ENCODE measurements around the gene HTT-AS. TPM values are rescaled to one million over a fixed set of nuclear protein-coding genes. Genes with fewer than 3 reads are reported as not detected.
A peak's percentile ranks its signal among the peaks of the same experiment; 100 is the strongest.

The HTT-AS gene
- total and polyA plus RNA-seq, 2 of the 13 experiments (the other 11 are each of a cell fraction or from before 2014, with no cell fraction given): not detected

DNA sequence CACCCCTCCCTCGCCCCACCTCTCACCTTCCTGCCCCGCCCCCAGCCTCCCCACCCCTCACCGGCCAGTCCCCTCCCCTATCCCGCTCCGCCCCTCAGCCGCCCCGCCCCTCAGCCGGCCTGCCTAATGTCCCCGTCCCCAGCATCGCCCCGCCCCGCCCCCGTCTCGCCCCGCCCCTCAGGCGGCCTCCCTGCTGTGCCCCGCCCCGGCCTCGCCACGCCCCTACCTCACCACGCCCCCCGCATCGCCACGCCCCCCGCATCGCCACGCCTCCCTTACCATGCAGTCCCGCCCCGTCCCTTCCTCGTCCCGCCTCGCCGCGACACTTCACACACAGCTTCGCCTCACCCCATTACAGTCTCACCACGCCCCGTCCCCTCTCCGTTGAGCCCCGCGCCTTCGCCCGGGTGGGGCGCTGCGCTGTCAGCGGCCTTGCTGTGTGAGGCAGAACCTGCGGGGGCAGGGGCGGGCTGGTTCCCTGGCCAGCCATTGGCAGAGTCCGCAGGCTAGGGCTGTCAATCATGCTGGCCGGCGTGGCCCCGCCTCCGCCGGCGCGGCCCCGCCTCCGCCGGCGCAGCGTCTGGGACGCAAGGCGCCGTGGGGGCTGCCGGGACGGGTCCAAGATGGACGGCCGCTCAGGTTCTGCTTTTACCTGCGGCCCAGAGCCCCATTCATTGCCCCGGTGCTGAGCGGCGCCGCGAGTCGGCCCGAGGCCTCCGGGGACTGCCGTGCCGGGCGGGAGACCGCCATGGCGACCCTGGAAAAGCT, at the start of gene HTT-AS, which contains the start of gene HTT (continued):
- 0 out of 2 replicates have a peak, but pooled peaks have one; percentile 52 for TF ChIP-seq ZBTB2 (CRISPR knock-in tag; IDR thresholded peaks at IDR 0.05; ENCODE audit: low read depth)
- no peak; the same call in 1 of the 2 replicates for TF ChIP-seq SMAD1 (CRISPR knock-in tag; IDR thresholded peaks at IDR 0.05; ENCODE audit: borderline replicate concordance, low read depth)
- no peak for TF ChIP-seq KAT2B (IDR thresholded peaks at IDR 0.05; ENCODE audit: borderline replicate concordance, low read depth, low read length)
- no peak for TF ChIP-seq TRAFD1 (CRISPR knock-in tag; IDR thresholded peaks at IDR 0.05; ENCODE audit: borderline replicate concordance)
- TF ChIP-seq MEIS1 (CRISPR knock-in tag; IDR thresholded peaks at IDR 0.05; ENCODE audit: borderline replicate concordance): 0 out of 2 replicates have a peak, but pooled peaks have one; percentile 3
- TF ChIP-seq ZKSCAN1 (IDR thresholded peaks at IDR 0.05; ENCODE audit: low read length): no peak
- TF ChIP-seq ZBTB20 (CRISPR knock-in tag; IDR thresholded peaks at IDR 0.05; ENCODE audit: borderline replicate concordance, low read depth): no peak
- TF ChIP-seq ZNF775 (CRISPR knock-in tag; IDR thresholded peaks at IDR 0.05; ENCODE audit: borderline replicate concordance): no peak
- peak; percentile 74 for TF ChIP-seq ZFY (CRISPR knock-in tag; IDR thresholded peaks at IDR 0.05)
- TF ChIP-seq ZBTB26 (CRISPR knock-in tag; IDR thresholded peaks at IDR 0.05; ENCODE audit: borderline replicate concordance): no peak
- TF ChIP-seq POLR2A (IDR thresholded peaks at IDR 0.05; ENCODE audit: insufficient read depth in 1 of 2, low read depth in 2 of 2, low read length in 2 of 2): peak in 1 of 2 experiments; percentile 80; a peak in 2 of 4 replicates
- no peak for TF ChIP-seq ZNF639 (CRISPR knock-in tag; conservative IDR thresholded peaks at IDR 0.05)
- TF ChIP-seq PAF1 (CRISPR knock-in tag; IDR thresholded peaks at IDR 0.05): no peak
- peak; percentile 68 for TF ChIP-seq POLR2AphosphoS5 (IDR thresholded peaks at IDR 0.05; ENCODE audit: low read depth, low read length)
- TF ChIP-seq ISL2 (CRISPR knock-in tag; IDR thresholded peaks at IDR 0.05): no peak
- TF ChIP-seq ZEB1 (IDR thresholded peaks at IDR 0.05; ENCODE audit: insufficient replicate concordance, low read depth): no peak
- no peak; the same call in 1 of the 2 replicates for TF ChIP-seq RXRB (CRISPR knock-in tag; IDR thresholded peaks at IDR 0.05; ENCODE audit: borderline replicate concordance)
- 0 out of 2 replicates have a peak, but pooled peaks have one; percentile 43 for TF ChIP-seq SNAPC5 (CRISPR knock-in tag; IDR thresholded peaks at IDR 0.05; ENCODE audit: borderline replicate concordance)
- TF ChIP-seq TCF7 (IDR thresholded peaks at IDR 0.05; ENCODE audit: low read depth): no peak
- no peak for TF ChIP-seq ATF3 (CRISPR knock-in tag; IDR thresholded peaks at IDR 0.05)
- TF ChIP-seq SP5 (CRISPR knock-in tag; IDR thresholded peaks at IDR 0.05; ENCODE audit: borderline replicate concordance, low read depth): no peak
- TF ChIP-seq ZSCAN21 (CRISPR knock-in tag; IDR thresholded peaks at IDR 0.05; ENCODE audit: borderline replicate concordance): peak; percentile 33; the same call in 1 of the 2 replicates
